ENCODE data around the gene FAM13A.

DNA sequence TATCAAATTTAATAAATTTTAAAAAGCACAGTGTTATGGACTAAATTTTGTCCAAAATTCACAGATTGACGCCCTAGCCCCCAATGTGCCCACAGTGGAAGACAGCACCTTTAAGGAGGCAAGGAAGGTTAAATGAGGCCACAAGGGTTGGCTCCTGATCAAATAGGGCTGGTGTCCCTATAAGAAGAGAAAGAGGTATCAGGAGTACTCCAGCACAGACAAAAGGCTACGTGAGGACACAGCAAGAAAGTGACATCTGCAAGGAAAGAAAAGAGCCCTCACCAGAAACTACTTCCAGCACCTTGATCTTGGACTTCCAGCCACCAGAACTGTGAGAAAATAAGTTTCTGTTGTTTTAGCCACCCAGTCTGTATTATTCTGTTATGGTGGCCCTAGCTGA, 48.8 kb downstream of the FAM13A start:
- no peak for TF ChIP-seq MEF2A (IDR thresholded peaks at IDR 0.05; ENCODE audit: borderline replicate concordance, low read depth)
- TF ChIP-seq, protein P1, sequence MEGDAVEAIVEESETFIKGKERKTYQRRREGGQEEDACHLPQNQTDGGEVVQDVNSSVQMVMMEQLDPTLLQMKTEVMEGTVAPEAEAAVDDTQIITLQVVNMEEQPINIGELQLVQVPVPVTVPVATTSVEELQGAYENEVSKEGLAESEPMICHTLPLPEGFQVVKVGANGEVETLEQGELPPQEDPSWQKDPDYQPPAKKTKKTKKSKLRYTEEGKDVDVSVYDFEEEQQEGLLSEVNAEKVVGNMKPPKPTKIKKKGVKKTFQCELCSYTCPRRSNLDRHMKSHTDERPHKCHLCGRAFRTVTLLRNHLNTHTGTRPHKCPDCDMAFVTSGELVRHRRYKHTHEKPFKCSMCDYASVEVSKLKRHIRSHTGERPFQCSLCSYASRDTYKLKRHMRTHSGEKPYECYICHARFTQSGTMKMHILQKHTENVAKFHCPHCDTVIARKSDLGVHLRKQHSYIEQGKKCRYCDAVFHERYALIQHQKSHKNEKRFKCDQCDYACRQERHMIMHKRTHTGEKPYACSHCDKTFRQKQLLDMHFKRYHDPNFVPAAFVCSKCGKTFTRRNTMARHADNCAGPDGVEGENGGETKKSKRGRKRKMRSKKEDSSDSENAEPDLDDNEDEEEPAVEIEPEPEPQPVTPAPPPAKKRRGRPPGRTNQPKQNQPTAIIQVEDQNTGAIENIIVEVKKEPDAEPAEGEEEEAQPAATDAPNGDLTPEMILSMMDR (IDR thresholded peaks at IDR 0.05): no peak
- TF ChIP-seq YY1 (IDR thresholded peaks at IDR 0.05; ENCODE audit: low read depth): no peak
- TF ChIP-seq, protein P2, sequence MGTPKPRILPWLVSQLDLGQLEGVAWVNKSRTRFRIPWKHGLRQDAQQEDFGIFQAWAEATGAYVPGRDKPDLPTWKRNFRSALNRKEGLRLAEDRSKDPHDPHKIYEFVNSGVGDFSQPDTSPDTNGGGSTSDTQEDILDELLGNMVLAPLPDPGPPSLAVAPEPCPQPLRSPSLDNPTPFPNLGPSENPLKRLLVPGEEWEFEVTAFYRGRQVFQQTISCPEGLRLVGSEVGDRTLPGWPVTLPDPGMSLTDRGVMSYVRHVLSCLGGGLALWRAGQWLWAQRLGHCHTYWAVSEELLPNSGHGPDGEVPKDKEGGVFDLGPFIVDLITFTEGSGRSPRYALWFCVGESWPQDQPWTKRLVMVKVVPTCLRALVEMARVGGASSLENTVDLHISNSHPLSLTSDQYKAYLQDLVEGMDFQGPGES (IDR thresholded peaks at IDR 0.05; ENCODE audit: low read depth, low read length): no peak
- no peak for TF ChIP-seq POLR2AphosphoS5 (IDR thresholded peaks at IDR 0.05; ENCODE audit: low read depth, low read length)
- TF ChIP-seq EZH2phosphoT487 (IDR thresholded peaks at IDR 0.05; ENCODE audit: borderline replicate concordance, low read depth): no peak
- TF ChIP-seq, protein P3, sequence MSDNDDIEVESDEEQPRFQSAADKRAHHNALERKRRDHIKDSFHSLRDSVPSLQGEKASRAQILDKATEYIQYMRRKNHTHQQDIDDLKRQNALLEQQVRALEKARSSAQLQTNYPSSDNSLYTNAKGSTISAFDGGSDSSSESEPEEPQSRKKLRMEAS (IDR thresholded peaks at IDR 0.05; ENCODE audit: low read depth): no peak
- TF ChIP-seq, protein P4, sequence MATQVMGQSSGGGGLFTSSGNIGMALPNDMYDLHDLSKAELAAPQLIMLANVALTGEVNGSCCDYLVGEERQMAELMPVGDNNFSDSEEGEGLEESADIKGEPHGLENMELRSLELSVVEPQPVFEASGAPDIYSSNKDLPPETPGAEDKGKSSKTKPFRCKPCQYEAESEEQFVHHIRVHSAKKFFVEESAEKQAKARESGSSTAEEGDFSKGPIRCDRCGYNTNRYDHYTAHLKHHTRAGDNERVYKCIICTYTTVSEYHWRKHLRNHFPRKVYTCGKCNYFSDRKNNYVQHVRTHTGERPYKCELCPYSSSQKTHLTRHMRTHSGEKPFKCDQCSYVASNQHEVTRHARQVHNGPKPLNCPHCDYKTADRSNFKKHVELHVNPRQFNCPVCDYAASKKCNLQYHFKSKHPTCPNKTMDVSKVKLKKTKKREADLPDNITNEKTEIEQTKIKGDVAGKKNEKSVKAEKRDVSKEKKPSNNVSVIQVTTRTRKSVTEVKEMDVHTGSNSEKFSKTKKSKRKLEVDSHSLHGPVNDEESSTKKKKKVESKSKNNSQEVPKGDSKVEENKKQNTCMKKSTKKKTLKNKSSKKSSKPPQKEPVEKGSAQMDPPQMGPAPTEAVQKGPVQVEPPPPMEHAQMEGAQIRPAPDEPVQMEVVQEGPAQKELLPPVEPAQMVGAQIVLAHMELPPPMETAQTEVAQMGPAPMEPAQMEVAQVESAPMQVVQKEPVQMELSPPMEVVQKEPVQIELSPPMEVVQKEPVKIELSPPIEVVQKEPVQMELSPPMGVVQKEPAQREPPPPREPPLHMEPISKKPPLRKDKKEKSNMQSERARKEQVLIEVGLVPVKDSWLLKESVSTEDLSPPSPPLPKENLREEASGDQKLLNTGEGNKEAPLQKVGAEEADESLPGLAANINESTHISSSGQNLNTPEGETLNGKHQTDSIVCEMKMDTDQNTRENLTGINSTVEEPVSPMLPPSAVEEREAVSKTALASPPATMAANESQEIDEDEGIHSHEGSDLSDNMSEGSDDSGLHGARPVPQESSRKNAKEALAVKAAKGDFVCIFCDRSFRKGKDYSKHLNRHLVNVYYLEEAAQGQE (IDR thresholded peaks at IDR 0.05; ENCODE audit: low read depth, low read length): no peak
- TF ChIP-seq JUND (IDR thresholded peaks at IDR 0.05): no peak
- TF ChIP-seq RAD21 (IDR thresholded peaks at IDR 0.05; ENCODE audit: low read length): no peak
- no peak for TF ChIP-seq NFIC (IDR thresholded peaks at IDR 0.05; ENCODE audit: borderline replicate concordance)
